Stimulated activated naive B cell treated with anti-CD40 and anti-IgM and Interleukin-4, amounts not matched to agents 10 μg/mL and 1 μg/mL and 100 μg/mL, for 72 hours (primary cell): Measurements from ENCODE around the gene GAB3.
"Not testable (repeated sequence)": the region's sequence is repeated elsewhere in the genome, so short reads cannot be mapped to it uniquely, and the experiment has no call there.

Experiments
- ATAC-seq, 2 donors: fragments of 150-1000 bp; cut with Tn5 transposase; replicated peaks; 2 replicates each; pipeline ENCODE4 v1.10.0; 2021; ENCODE audit warnings: moderate library complexity in 1 of 2
- DNase-seq: peaks from one replicate; pipeline ENCODE4 v3.0.0; 2021
- H3K27ac Mint-ChIP-seq: one replicate; pipeline ENCODE4 v1.8.0; 2022; ENCODE audit warnings: mild to moderate bottlenecking, mixed read lengths
- H3K27me3 Mint-ChIP-seq, 2 donors: one replicate each; pipeline ENCODE4 v1.8.0; 2022; ENCODE audit warnings: mixed read lengths in 2 of 2
- H3K36me3 Mint-ChIP-seq, 2 donors: one replicate each; pipeline ENCODE4 v1.8.0; 2022; ENCODE audit warnings: mixed read lengths in 2 of 2, mild to moderate bottlenecking in 1 of 2
- H3K4me1 Mint-ChIP-seq, 2 donors: one replicate each; pipeline ENCODE4 v1.8.0; 2022; ENCODE audit warnings: mixed read lengths in 2 of 2, mild to moderate bottlenecking in 1 of 2
- H3K4me3 Mint-ChIP-seq, 2 donors: one replicate each; pipeline ENCODE4 v1.8.0; 2022; ENCODE audit warnings: mild to moderate bottlenecking in 2 of 2, mixed read lengths in 2 of 2, moderate library complexity in 1 of 2
- H3K9me3 Mint-ChIP-seq, 2 donors: one replicate each; pipeline ENCODE4 v1.8.0; 2022; ENCODE audit warnings: mixed read lengths in 2 of 2, mild to moderate bottlenecking in 1 of 2

Gene GAB3

GRCh38 chrX:154693394-154693793 is 57.5 kb downstream of the GAB3 start:
- DNase-seq = no peak
- no peak overlapping the region for H3K27ac Mint-ChIP-seq
- peaks cover 3 to 8% of the 10 kb centered on the region in 2 donors for H3K9me3 Mint-ChIP-seq
- peaks cover 3 to 15% of the 10 kb centered on the region in 2 donors for H3K36me3 Mint-ChIP-seq
- peaks cover 4 to 5% of the 10 kb centered on the region in 2 donors for H3K4me1 Mint-ChIP-seq
- H3K4me3 Mint-ChIP-seq = no peak overlapping the region
- H3K27me3 Mint-ChIP-seq = no peaks in the 10 kb centered on the region
- no peak for ATAC-seq

- not testable (repeated sequence) for H3K4me1 Mint-ChIP-seq, ATAC-seq, DNase-seq, H3K27me3 Mint-ChIP-seq, H3K9me3 Mint-ChIP-seq, H3K27ac Mint-ChIP-seq, H3K4me3 Mint-ChIP-seq
- peaks cover 0 to 15% of the 10 kb centered on the region in 2 donors for H3K36me3 Mint-ChIP-seq
Measured at GRCh38 chrX:154690438-154690837, 60.4 kb downstream of the GAB3 start.

- H3K27ac Mint-ChIP-seq, H3K4me3 Mint-ChIP-seq, ATAC-seq, H3K27me3 Mint-ChIP-seq, H3K36me3 Mint-ChIP-seq, DNase-seq, H3K4me1 Mint-ChIP-seq: not testable (repeated sequence)
- peaks cover 9 to 17% of the 10 kb centered on the region in 2 donors for H3K9me3 Mint-ChIP-seq
Measured at GRCh38 chrX:154672084-154672483, 78.8 kb downstream of the GAB3 start.

- H3K36me3 Mint-ChIP-seq, H3K27ac Mint-ChIP-seq, H3K4me1 Mint-ChIP-seq, H3K4me3 Mint-ChIP-seq, ATAC-seq, H3K27me3 Mint-ChIP-seq, DNase-seq: not testable (repeated sequence)
- peaks cover 9 to 22% of the 10 kb centered on the region in 2 donors for H3K9me3 Mint-ChIP-seq
Measured at GRCh38 chrX:154670848-154671247, 80.0 kb downstream of the GAB3 start.

- DNase-seq (no peak), ATAC-seq (peak; percentile 71 to 74)
- H3K27ac Mint-ChIP-seq = peak overlapping the region; percentile 85
- no peaks in the 10 kb centered on the region for H3K27me3 Mint-ChIP-seq
- no peak overlapping the region for H3K4me3 Mint-ChIP-seq
- H3K36me3 Mint-ChIP-seq = peaks cover 2 to 3% of the 10 kb centered on the region in 2 donors
- peaks cover 4 to 31% of the 10 kb centered on the region in 2 donors for H3K4me1 Mint-ChIP-seq
- peaks cover 7 to 25% of the 10 kb centered on the region in 2 donors for H3K9me3 Mint-ChIP-seq
Measured at GRCh38 chrX:154661899-154662298, 89.0 kb downstream of the GAB3 start.

GRCh38 chrX:154661170-154661569 is 89.7 kb downstream of the GAB3 start:
- peak; percentile 93 to 94 for ATAC-seq
- no peak for DNase-seq
- H3K36me3 Mint-ChIP-seq = peaks cover 2 to 3% of the 10 kb centered on the region in 2 donors
- H3K4me3 Mint-ChIP-seq = peak overlapping the region in 1 of 2 donors; percentile 52
- H3K27me3 Mint-ChIP-seq = no peaks in the 10 kb centered on the region
- H3K4me1 Mint-ChIP-seq = peaks cover 4 to 31% of the 10 kb centered on the region in 2 donors
- H3K9me3 Mint-ChIP-seq = peaks cover 7 to 21% of the 10 kb centered on the region in 2 donors
- peak overlapping the region; percentile 85 for H3K27ac Mint-ChIP-seq

GRCh38 chrX:154660541-154660940 is 90.3 kb downstream of the GAB3 start:
- no peak for DNase-seq
- no peak for ATAC-seq
- Mint-ChIP-seq H3K27ac (no peak overlapping the region), H3K36me3 (peaks cover 2 to 3% of the 10 kb centered on the region in 2 donors), H3K9me3 (peaks cover 7 to 17% of the 10 kb centered on the region in 2 donors), H3K4me1 (peaks cover 4 to 27% of the 10 kb centered on the region in 2 donors), H3K4me3 (no peak overlapping the region), H3K27me3 (no peaks in the 10 kb centered on the region)

- ATAC-seq (no peak), DNase-seq (no peak)
- Mint-ChIP-seq H3K36me3 (peaks cover 2 to 3% of the 10 kb centered on the region in 2 donors), H3K27me3 (no peaks in the 10 kb centered on the region), H3K4me3 (no peak overlapping the region), H3K4me1 (peaks cover 4 to 32% of the 10 kb centered on the region in 2 donors), H3K27ac (peak overlapping the region; percentile 0), H3K9me3 (peaks cover 7 to 17% of the 10 kb centered on the region in 2 donors)
Measured at GRCh38 chrX:154658957-154659356, 91.9 kb downstream of the GAB3 start.

- no peak overlapping the region for H3K4me3 Mint-ChIP-seq
- peaks cover 5 to 12% of the 10 kb centered on the region in 2 donors for H3K9me3 Mint-ChIP-seq
- no peak overlapping the region for H3K27ac Mint-ChIP-seq
- H3K36me3 Mint-ChIP-seq = peaks cover 0 to 3% of the 10 kb centered on the region in 2 donors
- DNase-seq = no peak
- no peak for ATAC-seq
- H3K27me3 Mint-ChIP-seq = no peaks in the 10 kb centered on the region
- H3K4me1 Mint-ChIP-seq = peaks cover 4 to 26% of the 10 kb centered on the region in 2 donors
Measured at GRCh38 chrX:154658187-154658586, 92.7 kb downstream of the GAB3 start.

GRCh38 chrX:154657226-154657805 is 93.6 kb downstream of the GAB3 start:
- no peak for DNase-seq
- no peak for ATAC-seq
- peaks cover 2 to 9% of the 10 kb centered on the region in 2 donors for H3K9me3 Mint-ChIP-seq
- H3K4me1 Mint-ChIP-seq = peaks cover 1 to 18% of the 10 kb centered on the region in 2 donors
- no peaks in the 10 kb centered on the region for H3K27me3 Mint-ChIP-seq
- H3K4me3 Mint-ChIP-seq = no peak overlapping the region
- peaks cover 0 to 3% of the 10 kb centered on the region in 2 donors for H3K36me3 Mint-ChIP-seq
- no peak overlapping the region for H3K27ac Mint-ChIP-seq

GRCh38 chrX:154655786-154656185 is 95.1 kb downstream of the GAB3 start:
- no peak overlapping the region for H3K27ac Mint-ChIP-seq
- no peaks in the 10 kb centered on the region for H3K36me3 Mint-ChIP-seq
- ATAC-seq (no peak), DNase-seq (no peak)
- peaks cover 0 to 4% of the 10 kb centered on the region in 2 donors for H3K27me3 Mint-ChIP-seq
- no peaks in the 10 kb centered on the region for H3K9me3 Mint-ChIP-seq
- H3K4me1 Mint-ChIP-seq = peaks cover 1 to 5% of the 10 kb centered on the region in 2 donors
- no peak overlapping the region for H3K4me3 Mint-ChIP-seq

- no peak for ATAC-seq
- peaks cover 0 to 5% of the 10 kb centered on the region in 2 donors for H3K27me3 Mint-ChIP-seq
- peaks cover 0 to 5% of the 10 kb centered on the region in 2 donors for H3K4me1 Mint-ChIP-seq
- H3K27ac Mint-ChIP-seq = no peak overlapping the region
- H3K4me3 Mint-ChIP-seq = no peak overlapping the region
- no peaks in the 10 kb centered on the region for H3K9me3 Mint-ChIP-seq
- no peak for DNase-seq
- H3K36me3 Mint-ChIP-seq = no peaks in the 10 kb centered on the region
Measured at GRCh38 chrX:154655346-154655745, 95.5 kb downstream of the GAB3 start.

GRCh38 chrX:154654925-154655324 is 96.0 kb downstream of the GAB3 start:
- Mint-ChIP-seq H3K36me3 (no peaks in the 10 kb centered on the region), H3K27ac (no peak overlapping the region), H3K27me3 (peaks cover 0 to 5% of the 10 kb centered on the region in 2 donors), H3K9me3 (no peaks in the 10 kb centered on the region), H3K4me3 (no peak overlapping the region), H3K4me1 (peaks cover 0 to 5% of the 10 kb centered on the region in 2 donors)
- no peak for ATAC-seq
- no peak for DNase-seq

- peaks cover 0 to 5% of the 10 kb centered on the region in 2 donors for H3K27me3 Mint-ChIP-seq
- H3K4me3 Mint-ChIP-seq = no peak overlapping the region
- H3K36me3 Mint-ChIP-seq = no peaks in the 10 kb centered on the region
- no peaks in the 10 kb centered on the region for H3K9me3 Mint-ChIP-seq
- DNase-seq (no peak), ATAC-seq (no peak)
- H3K27ac Mint-ChIP-seq = no peak overlapping the region
- H3K4me1 Mint-ChIP-seq = peaks cover 0 to 5% of the 10 kb centered on the region in 2 donors
Measured at GRCh38 chrX:154654372-154654771, 96.5 kb downstream of the GAB3 start.

GRCh38 chrX:154653413-154653812 is 97.5 kb downstream of the GAB3 start, which contains the start of gene CTAG2:
CTAG2 (minus strand) TSS chrX:154653579; CDS start chrX:154653515, 64 bp downstream.
- not testable (repeated sequence) for H3K27ac Mint-ChIP-seq, H3K9me3 Mint-ChIP-seq, ATAC-seq, H3K36me3 Mint-ChIP-seq, H3K27me3 Mint-ChIP-seq, H3K4me1 Mint-ChIP-seq, DNase-seq, H3K4me3 Mint-ChIP-seq
